Umbilical cord (tissue), 2 donors: ENCODE data around the gene AARS2. TPM values are rescaled to one million over a fixed set of nuclear protein-coding genes. Genes with fewer than 3 reads are reported as not detected.
"Not testable (repeated sequence)": the region's sequence is repeated elsewhere in the genome, so short reads cannot be mapped to it uniquely, and the experiment has no call there.

Source experiments
- DNase-seq: peaks from one replicate; pipeline ENCODE4 v3.0.0-alpha.2; 2015; ENCODE audit warnings: low spot score
- total RNA-seq: library from RNA; depleted of rRNA; stranded (reverse); fragments of >200 nt; gene quantifications from one replicate; pipeline ENCODE4 v1.2.3, GENCODE V29; 2014; ENCODE audit warnings: low replicate concordance; ENCODE audit not compliant: insufficient read depth

AARS2 gene
- total RNA-seq, 1 donor from 2014 or later = 13.2 TPM

DNA sequence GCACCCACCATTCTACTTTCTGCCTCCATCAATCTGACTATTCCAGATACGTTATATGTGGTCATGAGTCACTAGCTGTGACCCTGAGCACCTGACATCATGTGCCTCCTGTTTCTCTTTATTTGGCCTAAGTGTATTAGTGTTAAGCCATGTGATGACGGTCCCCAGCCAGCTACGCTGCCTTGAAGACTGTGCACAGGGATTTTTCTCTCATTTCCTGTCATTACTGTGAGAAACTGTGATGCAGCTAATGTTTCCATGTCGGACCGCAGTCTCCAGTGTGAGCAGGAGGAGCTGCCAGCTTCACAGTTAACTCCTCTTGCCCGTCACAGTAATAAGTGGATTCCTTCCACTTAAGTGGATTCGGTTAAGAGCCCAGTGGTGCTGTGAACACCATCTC lies 19.4 kb upstream of the AARS2 start:
- DNase-seq = no peak

DNA sequence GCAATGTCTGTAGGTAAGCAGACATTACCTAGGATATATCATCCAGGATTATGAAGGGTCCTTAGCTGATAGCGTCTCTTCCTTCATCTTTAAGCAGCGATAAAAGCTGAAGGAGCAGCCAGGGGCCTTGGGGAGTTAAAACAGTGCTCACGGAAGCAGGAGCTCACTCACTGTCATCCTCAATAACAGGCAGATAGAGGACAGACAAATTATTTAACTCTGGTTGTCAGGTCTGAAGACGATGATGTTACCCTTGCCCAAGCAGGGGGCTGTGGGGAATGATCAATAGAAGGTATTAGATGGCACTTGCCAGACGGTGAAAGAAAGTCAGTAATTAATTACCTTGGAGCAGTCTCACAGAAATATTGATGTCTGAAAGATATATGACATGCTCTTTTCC lies 16.7 kb upstream of the AARS2 start:
- no peak for DNase-seq

DNA sequence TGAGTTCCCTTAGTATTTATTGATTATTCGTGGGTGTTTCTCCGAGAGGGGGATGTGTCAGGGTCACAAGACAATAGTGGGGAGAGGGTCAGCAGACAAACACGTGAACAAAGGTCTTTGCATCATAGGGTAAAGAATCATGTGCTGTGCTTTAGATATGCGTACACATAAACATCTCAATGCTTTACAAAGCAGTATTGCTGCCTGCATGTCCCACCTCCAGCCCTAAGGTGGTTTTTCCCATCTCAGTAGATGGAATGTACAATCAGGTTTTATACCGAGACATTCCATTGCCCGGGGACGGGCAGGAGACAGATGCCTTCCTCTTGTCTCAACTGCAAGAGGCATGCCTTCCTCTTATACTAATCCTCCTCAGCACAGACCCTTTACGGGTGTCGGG lies 15.1 kb upstream of the AARS2 start:
- not testable (repeated sequence) for DNase-seq

GRCh38 chr6:44327760-44328159 lies 14.6 kb upstream of the AARS2 start:
- no peak for DNase-seq

- DNase-seq = no peak
Measured at GRCh38 chr6:44327096-44327495, 13.9 kb upstream of the AARS2 start.

GRCh38 chr6:44321210-44321609 lies 8.1 kb upstream of the AARS2 start:
- no peak for DNase-seq

DNA sequence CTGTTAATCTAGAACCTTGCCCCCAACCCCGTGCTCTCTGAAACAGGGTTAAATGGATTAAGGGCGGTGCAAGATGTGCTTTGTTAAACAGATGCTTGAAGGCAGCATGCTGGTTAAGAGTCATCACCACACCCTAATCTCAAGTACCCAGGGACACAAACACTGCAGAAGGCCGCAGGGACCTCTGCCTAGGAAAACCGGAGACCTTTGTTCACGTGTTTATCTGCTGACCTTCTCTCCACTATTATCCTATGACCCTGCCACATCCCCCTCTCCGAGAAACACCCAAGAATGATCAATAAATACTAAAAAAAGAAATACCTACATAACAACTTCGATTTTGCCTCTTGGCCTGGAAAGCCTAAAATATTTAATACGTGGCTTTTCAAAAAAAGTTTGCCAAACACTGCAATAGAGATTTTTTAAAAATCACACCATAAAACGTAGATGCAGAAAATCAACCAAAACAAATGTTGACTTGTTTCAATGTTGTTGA lies 4.0 kb upstream of the AARS2 start:
- DNase-seq = not testable (repeated sequence)

DNA sequence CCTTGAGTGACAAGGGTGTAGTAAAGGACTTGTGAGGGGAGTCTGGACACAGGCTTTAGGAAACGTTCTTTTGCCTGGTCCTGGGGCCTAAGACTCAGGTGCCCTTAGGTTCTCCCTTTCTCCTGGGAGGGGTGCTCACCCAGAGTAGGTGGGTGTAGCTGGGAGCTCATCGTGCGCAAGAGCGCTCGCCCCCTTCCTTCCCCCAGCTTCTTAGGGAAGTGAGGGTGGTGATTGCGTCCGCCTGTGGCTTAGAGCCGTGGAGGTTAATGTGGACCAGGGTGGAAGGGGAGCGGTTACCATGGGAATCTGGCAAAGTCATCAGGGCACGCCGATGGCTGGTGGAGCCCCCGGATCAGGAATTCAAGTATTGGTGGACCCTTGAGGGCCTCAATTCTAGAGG lies 3.3 kb upstream of the AARS2 start:
- no peak for DNase-seq

GRCh38 chr6:44315951-44316350 lies 2.8 kb upstream of the AARS2 start:
- DNase-seq = no peak

GRCh38 chr6:44315516-44315915 lies 2.4 kb upstream of the AARS2 start:
- DNase-seq = no peak

GRCh38 chr6:44314657-44315056 lies 1.5 kb upstream of the AARS2 start:
- DNase-seq = not testable (repeated sequence)

DNA sequence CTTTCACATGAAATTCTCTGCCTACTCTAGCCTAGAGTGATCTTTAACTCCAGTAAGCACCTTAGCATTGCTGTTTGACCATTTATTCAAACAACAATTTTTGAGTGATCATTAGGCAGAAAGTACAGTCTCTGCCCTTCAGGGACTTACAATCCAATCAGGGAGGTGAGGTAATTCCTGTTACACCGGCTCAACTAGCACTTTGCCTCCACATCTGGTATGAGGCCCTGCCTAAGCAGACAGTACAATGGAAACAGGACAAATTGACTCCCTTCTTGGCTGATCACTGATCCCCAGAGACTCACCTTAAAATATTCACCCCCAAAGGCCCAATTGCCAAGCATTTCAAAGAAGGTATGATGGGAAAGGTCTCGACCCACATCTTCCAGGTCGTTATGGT lies 1.4 kb downstream of the AARS2 start:
- DNase-seq = no peak

- no peak for DNase-seq
Measured at GRCh38 chr6:44311304-44311703, 1.8 kb downstream of the AARS2 start.

DNA sequence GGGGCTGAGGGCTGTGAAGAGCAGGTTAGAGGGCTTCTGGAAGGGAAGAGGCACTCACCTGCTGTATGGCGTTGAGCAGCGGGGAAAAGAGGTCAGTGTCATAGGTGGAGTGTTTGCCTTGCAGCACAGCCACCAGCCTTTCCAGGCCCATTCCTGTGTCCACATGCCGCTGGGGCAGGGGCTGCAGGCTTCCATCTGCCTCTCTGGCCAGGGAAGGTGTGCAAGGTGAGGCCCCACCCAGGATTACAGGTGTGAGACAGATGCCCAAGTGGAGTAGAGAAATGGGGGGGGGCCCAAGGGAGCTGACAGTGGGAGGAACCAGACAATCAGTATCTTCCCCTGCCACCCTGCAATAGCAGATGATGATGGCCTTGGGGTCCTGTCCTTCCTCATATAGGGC lies 2.9 kb downstream of the AARS2 start:
- no peak for DNase-seq

- no peak for DNase-seq
Measured at GRCh38 chr6:44309631-44310030, 3.5 kb downstream of the AARS2 start.

DNA sequence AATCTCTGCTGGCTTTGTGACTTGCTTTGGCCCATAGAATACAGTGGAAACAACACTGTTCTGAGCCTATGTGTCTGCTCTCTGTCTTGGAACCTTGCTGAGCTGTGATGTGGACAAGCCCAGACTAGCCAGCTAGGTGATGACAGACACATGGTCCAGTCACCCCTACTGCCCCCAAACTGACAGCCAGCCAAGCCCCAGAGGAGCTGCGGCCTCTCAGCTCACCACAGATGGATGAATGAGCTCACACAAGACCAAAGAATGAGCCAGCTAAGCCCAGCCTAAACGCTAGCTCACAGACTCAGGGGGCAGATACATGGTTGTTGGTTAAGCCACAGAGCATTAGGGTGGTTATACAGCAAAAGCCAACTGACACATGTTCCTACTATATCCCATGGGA lies 4.1 kb downstream of the AARS2 start:
- no peak for DNase-seq

DNA sequence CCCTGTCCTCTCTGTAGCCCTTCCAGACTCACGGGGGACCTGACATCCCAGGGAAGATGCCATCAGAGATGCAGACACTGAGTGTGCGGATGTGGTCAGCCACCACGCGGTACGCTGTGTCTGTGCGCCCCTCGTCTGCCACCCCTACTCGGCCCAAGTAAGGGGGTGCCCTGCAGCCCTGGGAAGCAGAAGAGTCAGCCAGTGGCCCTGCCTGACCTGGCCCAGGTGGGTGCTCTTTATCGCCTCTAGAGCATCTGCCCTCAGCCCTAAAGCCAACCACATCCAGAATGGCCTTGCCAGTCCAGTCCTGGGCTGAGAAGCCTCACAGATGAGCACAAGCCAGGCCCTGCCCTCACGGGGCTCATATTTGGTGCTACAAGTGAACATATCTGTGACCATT lies 5.9 kb downstream of the AARS2 start:
- no peak for DNase-seq

DNA sequence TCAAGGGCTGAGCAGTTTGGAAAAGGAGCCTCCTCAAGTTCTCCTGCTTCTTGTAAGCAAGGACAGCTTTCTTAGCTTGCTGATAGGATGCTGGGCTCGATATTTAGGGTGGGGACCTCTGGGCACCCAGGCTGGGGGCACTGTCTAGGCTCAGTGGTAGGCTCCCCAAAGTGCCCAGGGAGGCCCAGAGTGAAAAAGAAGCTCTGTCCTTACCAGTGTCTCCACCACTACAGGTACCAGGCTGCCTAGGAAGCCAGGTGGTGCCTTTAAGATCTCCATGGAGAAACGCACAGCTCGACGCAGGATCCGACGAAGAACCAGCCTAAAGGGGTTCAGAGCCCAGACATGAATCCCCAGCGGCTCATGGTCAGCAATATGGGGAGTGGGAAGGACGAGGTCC lies 6.4 kb downstream of the AARS2 start:
- DNase-seq = no peak

GRCh38 chr6:44305200-44305725 lies 7.9 kb downstream of the AARS2 start:
- no peak for DNase-seq

- no peak for DNase-seq
Measured at GRCh38 chr6:44304282-44305199, 8.6 kb downstream of the AARS2 start.

DNA sequence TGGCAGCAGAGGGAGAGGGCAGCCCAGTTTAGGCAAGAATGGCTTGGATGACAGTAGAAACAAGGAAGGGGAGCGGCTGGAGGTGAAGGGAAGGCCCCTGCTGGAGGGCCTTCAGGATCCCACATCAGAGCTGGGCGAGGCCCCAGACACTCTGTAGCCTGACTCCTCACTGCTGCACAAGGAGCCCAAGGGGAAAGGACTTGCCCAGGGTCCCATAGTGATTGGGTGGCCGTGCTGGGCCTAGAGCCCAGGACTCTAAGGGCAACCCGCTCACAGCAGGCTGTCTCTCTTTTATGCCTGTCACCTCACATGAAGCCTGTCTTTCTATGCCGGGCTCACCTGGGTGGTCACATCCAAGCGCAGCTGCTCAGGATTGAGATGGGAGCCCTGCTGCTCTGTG lies 9.3 kb downstream of the AARS2 start:
- DNase-seq = no peak

GRCh38 chr6:44302856-44303255 lies 10.3 kb downstream of the AARS2 start:
- no peak for DNase-seq
